ENCODE results near the gene KCNK5. TPM values are rescaled to one million over a fixed set of nuclear protein-coding genes. Genes with fewer than 3 reads are reported as not detected.

KCNK5 gene
- total and polyA plus RNA-seq, 9 of the 15 experiments (the other 6 are each of a cell fraction or from before 2014, with no cell fraction given): 1.5 to 45.8 (median 25.8) TPM

GRCh38 chr6:39166189-39166911 is 62.9 kb downstream of the KCNK5 start (continued):
- TF ChIP-seq TCFL5 (CRISPR knock-in tag; conservative IDR thresholded peaks at IDR 0.05) (no peak), ETV5 (CRISPR knock-in tag; IDR thresholded peaks at IDR 0.05; ENCODE audit: low read depth) (0 out of 2 replicates have a peak, but pooled peaks have one; percentile 32), CTCFL (IDR thresholded peaks at IDR 0.05; ENCODE audit: borderline replicate concordance, insufficient read depth, low read depth, low read length, poor library complexity, severe bottlenecking) (peak; percentile 40), ZNF24 (IDR thresholded peaks at IDR 0.05) (no peak), ATF4 (CRISPR knock-in tag; IDR thresholded peaks at IDR 0.05) (no peak), TAF1 (IDR thresholded peaks at IDR 0.05; ENCODE audit: control insufficient read depth, extremely low read depth, insufficient read depth, low read length, severe bottlenecking) (no peak), TOE1 (IDR thresholded peaks at IDR 0.05; ENCODE audit: borderline replicate concordance) (peak; percentile 67; the same call in 1 of the 2 replicates), TOE1 (CRISPR knock-in tag; IDR thresholded peaks at IDR 0.05; ENCODE audit: borderline replicate concordance, low read depth) (no peak), E4F1 (CRISPR knock-in tag; IDR thresholded peaks at IDR 0.05; ENCODE audit: borderline replicate concordance) (no peak), GTF3C2 (IDR thresholded peaks at IDR 0.05; ENCODE audit: borderline replicate concordance, extremely low read depth, insufficient read length) (no peak), VEZF1 (CRISPR knock-in tag; IDR thresholded peaks at IDR 0.05) (peak; percentile 39), CTCF (IDR thresholded peaks at IDR 0.05 in 2 of 3, conservative IDR thresholded peaks at IDR 0.05 in 1 of 3; ENCODE audit: insufficient read depth in 2 of 3, low read depth in 1 of 3, low read length in 3 of 3) (peak; percentile 97)
